ENCODE measurements around the gene FMN2. TPM values are rescaled to one million over a fixed set of nuclear protein-coding genes. Genes with fewer than 3 reads are reported as not detected.

FMN2 gene
- total and polyA plus RNA-seq, 2 donors (not counting 1 experiment from before 2014, with no cell fraction given): 8.0 to 13.7 TPM

DNA sequence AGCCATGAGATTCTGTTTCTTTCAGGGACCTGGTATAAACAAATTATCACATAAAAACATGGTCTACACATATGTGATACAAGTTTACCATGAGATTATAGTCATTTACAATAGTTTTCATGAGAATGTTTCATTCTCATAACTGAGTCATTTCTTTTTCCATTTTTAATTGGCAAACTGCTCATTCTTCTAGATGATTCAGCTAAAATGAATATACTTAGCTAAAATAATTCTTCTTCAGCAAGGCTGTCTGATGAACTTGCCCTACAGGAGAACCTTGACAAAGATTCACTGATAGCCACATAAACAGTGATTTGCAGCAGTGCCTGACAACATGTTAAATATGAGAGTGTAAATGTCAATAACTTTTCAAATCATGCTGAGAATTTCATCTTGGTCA, 253.2 kb downstream of the FMN2 start:
- H3K27me3 ChIP-seq (ENCODE audit: control insufficient read depth, insufficient read depth, low read length): no peaks in the 10 kb centered on the region
- H3K79me2 ChIP-seq (ENCODE audit: control insufficient read depth, insufficient read depth, low read length): no peaks in the 10 kb centered on the region
- H3K9ac ChIP-seq (ENCODE audit: insufficient read depth, low read length): no peak overlapping the region
- H3K9me3 ChIP-seq (ENCODE audit: control insufficient read depth, insufficient read depth, low read depth, low read length): no peaks in the 10 kb centered on the region
- H2AFZ ChIP-seq (ENCODE audit: low read length): no peak overlapping the region
- no peak overlapping the region for H3K4me3 ChIP-seq (replicated peaks in 1 of 4; ENCODE audit: control extremely low read depth in 1 of 4, insufficient read depth in 1 of 4, low read depth in 3 of 4, low read length in 4 of 4)
- TF ChIP-seq, protein P1, sequence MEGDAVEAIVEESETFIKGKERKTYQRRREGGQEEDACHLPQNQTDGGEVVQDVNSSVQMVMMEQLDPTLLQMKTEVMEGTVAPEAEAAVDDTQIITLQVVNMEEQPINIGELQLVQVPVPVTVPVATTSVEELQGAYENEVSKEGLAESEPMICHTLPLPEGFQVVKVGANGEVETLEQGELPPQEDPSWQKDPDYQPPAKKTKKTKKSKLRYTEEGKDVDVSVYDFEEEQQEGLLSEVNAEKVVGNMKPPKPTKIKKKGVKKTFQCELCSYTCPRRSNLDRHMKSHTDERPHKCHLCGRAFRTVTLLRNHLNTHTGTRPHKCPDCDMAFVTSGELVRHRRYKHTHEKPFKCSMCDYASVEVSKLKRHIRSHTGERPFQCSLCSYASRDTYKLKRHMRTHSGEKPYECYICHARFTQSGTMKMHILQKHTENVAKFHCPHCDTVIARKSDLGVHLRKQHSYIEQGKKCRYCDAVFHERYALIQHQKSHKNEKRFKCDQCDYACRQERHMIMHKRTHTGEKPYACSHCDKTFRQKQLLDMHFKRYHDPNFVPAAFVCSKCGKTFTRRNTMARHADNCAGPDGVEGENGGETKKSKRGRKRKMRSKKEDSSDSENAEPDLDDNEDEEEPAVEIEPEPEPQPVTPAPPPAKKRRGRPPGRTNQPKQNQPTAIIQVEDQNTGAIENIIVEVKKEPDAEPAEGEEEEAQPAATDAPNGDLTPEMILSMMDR (conservative IDR thresholded peaks at IDR 0.05 in 1 of 2, IDR thresholded peaks at IDR 0.05 in 1 of 2; ENCODE audit: low read depth in 1 of 2, low read length in 2 of 2): no peak
- no peak for TF ChIP-seq EZH2 (IDR thresholded peaks at IDR 0.05; ENCODE audit: low read length, missing control alignments)
- DNase-seq (ENCODE audit: low read depth in 2 of 2): peak; percentile 17 to 53
- no peaks in the 10 kb centered on the region for H4K20me1 ChIP-seq (ENCODE audit: control insufficient read depth, extremely low read depth, insufficient read depth, low read length)
- H3K4me2 ChIP-seq (ENCODE audit: extremely low read depth, insufficient read depth, low read length): no peak overlapping the region
- H3K4me1 ChIP-seq (ENCODE audit: control insufficient read depth, extremely low read depth, insufficient read depth, low read length): peaks cover 8% of the 10 kb centered on the region
- H3K36me3 ChIP-seq (ENCODE audit: control insufficient read depth, insufficient read depth, low read length): no peaks in the 10 kb centered on the region
- H3K27ac ChIP-seq (ENCODE audit: insufficient read depth, low read length): no peak overlapping the region

DNA sequence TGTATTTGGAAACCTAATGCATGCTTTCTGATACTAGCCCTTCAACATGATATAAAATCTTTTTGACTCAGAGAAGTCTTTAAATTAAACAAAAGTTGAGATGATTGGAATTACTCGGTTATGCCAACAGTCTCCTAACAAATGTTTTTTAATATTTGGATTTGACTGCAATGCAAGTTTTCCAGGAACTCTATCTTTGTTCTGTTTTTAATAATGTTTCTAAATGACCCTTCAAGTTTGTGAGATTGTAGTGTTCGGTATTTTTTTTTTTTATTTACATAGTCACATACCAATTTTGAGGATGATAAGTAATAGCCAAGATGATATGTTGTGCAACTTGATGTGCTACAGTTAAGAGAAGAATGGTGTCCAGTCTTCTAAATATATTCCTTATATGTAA, 258.0 kb downstream of the FMN2 start:
- no peak overlapping the region for H3K4me2 ChIP-seq (ENCODE audit: extremely low read depth, insufficient read depth, low read length)
- DNase-seq (ENCODE audit: low read depth in 2 of 2): no peak
- H3K27me3 ChIP-seq (ENCODE audit: control insufficient read depth, insufficient read depth, low read length): no peaks in the 10 kb centered on the region
- H3K9me3 ChIP-seq (ENCODE audit: control insufficient read depth, insufficient read depth, low read depth, low read length): no peaks in the 10 kb centered on the region
- no peaks in the 10 kb centered on the region for H3K79me2 ChIP-seq (ENCODE audit: control insufficient read depth, insufficient read depth, low read length)
- H3K36me3 ChIP-seq (ENCODE audit: control insufficient read depth, insufficient read depth, low read length): no peaks in the 10 kb centered on the region
- H3K9ac ChIP-seq (ENCODE audit: insufficient read depth, low read length): no peak overlapping the region
- TF ChIP-seq, protein P1 (conservative IDR thresholded peaks at IDR 0.05 in 1 of 2, IDR thresholded peaks at IDR 0.05 in 1 of 2; ENCODE audit: low read depth in 1 of 2, low read length in 2 of 2): no peak
- TF ChIP-seq EZH2 (IDR thresholded peaks at IDR 0.05; ENCODE audit: low read length, missing control alignments): no peak
- no peak overlapping the region for H2AFZ ChIP-seq (ENCODE audit: low read length)
- H3K4me3 ChIP-seq (replicated peaks in 1 of 4; ENCODE audit: control extremely low read depth in 1 of 4, insufficient read depth in 1 of 4, low read depth in 3 of 4, low read length in 4 of 4): no peak overlapping the region
- H4K20me1 ChIP-seq (ENCODE audit: control insufficient read depth, extremely low read depth, insufficient read depth, low read length): no peaks in the 10 kb centered on the region
- H3K4me1 ChIP-seq (ENCODE audit: control insufficient read depth, extremely low read depth, insufficient read depth, low read length): peaks cover 8% of the 10 kb centered on the region
- H3K27ac ChIP-seq (ENCODE audit: insufficient read depth, low read length): no peak overlapping the region

DNA sequence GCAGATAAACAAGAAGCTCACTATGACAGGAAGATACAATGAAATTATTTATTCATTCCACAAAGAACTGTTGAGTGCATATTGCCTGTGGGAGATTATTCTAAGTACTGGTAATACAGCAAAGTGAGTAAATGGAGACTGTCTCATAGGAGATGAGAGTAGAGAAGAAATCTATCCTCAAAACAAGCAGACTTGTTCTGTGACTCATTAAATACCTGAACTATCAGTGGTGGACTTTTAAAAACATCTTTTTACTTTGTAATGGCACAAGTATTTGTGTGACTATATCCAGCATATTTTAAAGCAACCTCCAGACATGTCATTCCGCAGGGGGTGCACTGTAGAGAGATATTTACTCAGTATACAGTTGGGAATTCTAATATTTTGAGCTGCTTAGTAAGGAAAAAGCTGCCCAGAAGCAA, 259.2 kb downstream of the FMN2 start:
- TF ChIP-seq, protein P1 (conservative IDR thresholded peaks at IDR 0.05 in 1 of 2, IDR thresholded peaks at IDR 0.05 in 1 of 2; ENCODE audit: low read depth in 1 of 2, low read length in 2 of 2): no peak
- TF ChIP-seq EZH2 (IDR thresholded peaks at IDR 0.05; ENCODE audit: low read length, missing control alignments): no peak
- Histone ChIP-seq H2AFZ (ENCODE audit: low read length) (no peak overlapping the region), H3K4me2 (ENCODE audit: extremely low read depth, insufficient read depth, low read length) (no peak overlapping the region), H3K27ac (ENCODE audit: insufficient read depth, low read length) (peak overlapping the region; percentile 35), H3K4me1 (ENCODE audit: control insufficient read depth, extremely low read depth, insufficient read depth, low read length) (peaks cover 5% of the 10 kb centered on the region), H3K9me3 (ENCODE audit: control insufficient read depth, insufficient read depth, low read depth, low read length) (no peaks in the 10 kb centered on the region), H4K20me1 (ENCODE audit: control insufficient read depth, extremely low read depth, insufficient read depth, low read length) (no peaks in the 10 kb centered on the region), H3K79me2 (ENCODE audit: control insufficient read depth, insufficient read depth, low read length) (no peaks in the 10 kb centered on the region), H3K4me3 (replicated peaks in 1 of 4; ENCODE audit: control extremely low read depth in 1 of 4, insufficient read depth in 1 of 4, low read depth in 3 of 4, low read length in 4 of 4) (no peak overlapping the region), H3K36me3 (ENCODE audit: control insufficient read depth, insufficient read depth, low read length) (no peaks in the 10 kb centered on the region), H3K9ac (ENCODE audit: insufficient read depth, low read length) (no peak overlapping the region), H3K27me3 (ENCODE audit: control insufficient read depth, insufficient read depth, low read length) (no peaks in the 10 kb centered on the region)
- DNase-seq (ENCODE audit: low read depth in 2 of 2): peak in 1 of 2 donors; percentile 97
